Osteoblast (primary cell): ENCODE data around the gene ZNF829. TPM values are rescaled to one million over a fixed set of nuclear protein-coding genes. Genes with fewer than 3 reads are reported as not detected.

Source experiments
- DNase-seq: peaks from one replicate; pipeline ENCODE4 v3.0.0; 2011; ENCODE audit warnings: low spot score, mixed read lengths; ENCODE audit not compliant: insufficient read length; ENCODE audit errors: missing footprints
- H2AFZ ChIP-seq: 2 replicates; pipeline ENCODE4 v1.6.0; 2011; ENCODE audit warnings: mild to moderate bottlenecking, low read length
- H3K27ac ChIP-seq: 2 replicates; pipeline ENCODE4 v1.5.1; 2011; ENCODE audit warnings: mild to moderate bottlenecking, low read depth, low read length, moderate library complexity
- H3K27me3 ChIP-seq: 2 replicates; pipeline ENCODE4 v1.6.0; 2012; ENCODE audit warnings: mild to moderate bottlenecking, control low read depth, inconsistent platforms, low read length, moderate library complexity; ENCODE audit not compliant: insufficient read depth
- H3K36me3 ChIP-seq: 2 replicates; pipeline ENCODE4 v1.5.1; 2011; ENCODE audit warnings: mild to moderate bottlenecking, low read length, control low read depth, moderate library complexity; ENCODE audit not compliant: insufficient read depth
- H3K4me1 ChIP-seq: 2 replicates; pipeline ENCODE4 v1.5.1; 2011; ENCODE audit warnings: mild to moderate bottlenecking, low read length, control low read depth, moderate library complexity; ENCODE audit not compliant: insufficient read depth
- H3K4me2 ChIP-seq: 2 replicates; pipeline ENCODE4 v1.6.0; 2011; ENCODE audit warnings: mild to moderate bottlenecking, low read length; ENCODE audit not compliant: insufficient read depth
- H3K4me3 ChIP-seq: fragments of 200-600 bp; sonication (generic); 3 replicates; pipeline ENCODE4 v1.5.1; 2012; ENCODE audit warnings: mild to moderate bottlenecking, low read length, inconsistent platforms; ENCODE audit not compliant: insufficient read depth
- H3K79me2 ChIP-seq: 2 replicates; pipeline ENCODE4 v1.6.0; 2012; ENCODE audit warnings: mild to moderate bottlenecking, low read length, control low read depth, inconsistent platforms; ENCODE audit not compliant: insufficient read depth
- H3K9me3 ChIP-seq: 2 replicates; pipeline ENCODE4 v1.5.1; 2011; ENCODE audit warnings: low read depth, low read length, control low read depth
- H4K20me1 ChIP-seq: 2 replicates; pipeline ENCODE4 v1.6.0; 2012; ENCODE audit warnings: mild to moderate bottlenecking, low read length, control low read depth; ENCODE audit not compliant: insufficient read depth
- CTCF ChIP-seq: IDR thresholded peaks from 2 replicates; pipeline ENCODE4 v1.5.1; 2011; ENCODE audit warnings: mild to moderate bottlenecking, low read depth, low read length, moderate library complexity; ENCODE audit errors: extremely low read depth
- total RNA-seq: library from RNA; depleted of rRNA; stranded (reverse); fragments of >200 nt; gene quantifications from 2 replicates; pipeline ENCODE4 v1.2.3, GENCODE V29; 2012

ZNF829 gene
- total RNA-seq, 1 donor, result 4.0 TPM

GRCh38 chr19:36939153-36939552, 23.1 kb upstream of the ZNF829 start:
- Histone ChIP-seq H4K20me1 (no peaks in the 10 kb centered on the region), H3K79me2 (no peaks in the 10 kb centered on the region), H3K9me3 (peaks cover 5% of the 10 kb centered on the region), H3K4me2 (no peak overlapping the region), H3K4me3 (no peak overlapping the region), H3K36me3 (peaks cover 30% of the 10 kb centered on the region), H2AFZ (no peak overlapping the region), H3K27ac (no peak overlapping the region), H3K4me1 (no peaks in the 10 kb centered on the region), H3K27me3 (no peaks in the 10 kb centered on the region)
- TF ChIP-seq CTCF, result no peak
- no peak for DNase-seq

GRCh38 chr19:36931684-36932083, 15.6 kb upstream of the ZNF829 start:
- TF ChIP-seq CTCF, result no peak
- no peaks in the 10 kb centered on the region for H4K20me1 ChIP-seq
- H3K79me2 ChIP-seq, result peaks cover 4% of the 10 kb centered on the region
- no peak overlapping the region for H3K4me3 ChIP-seq
- no peaks in the 10 kb centered on the region for H3K27me3 ChIP-seq
- DNase-seq, result no peak
- H3K36me3 ChIP-seq, result peaks cover 13% of the 10 kb centered on the region
- H3K9me3 ChIP-seq, result no peaks in the 10 kb centered on the region
- H3K27ac ChIP-seq, result no peak overlapping the region
- no peak overlapping the region for H2AFZ ChIP-seq
- no peak overlapping the region for H3K4me2 ChIP-seq
- no peaks in the 10 kb centered on the region for H3K4me1 ChIP-seq

- Histone ChIP-seq H3K27me3 (no peaks in the 10 kb centered on the region), H3K36me3 (peaks cover 20% of the 10 kb centered on the region), H3K4me3 (no peak overlapping the region), H3K27ac (no peak overlapping the region), H3K4me1 (peaks cover 7% of the 10 kb centered on the region), H3K79me2 (peaks cover 17% of the 10 kb centered on the region), H4K20me1 (no peaks in the 10 kb centered on the region), H2AFZ (no peak overlapping the region), H3K4me2 (no peak overlapping the region), H3K9me3 (peaks cover 3% of the 10 kb centered on the region)
- DNase-seq, result no peak
- no peak for TF ChIP-seq CTCF
These were observed 2.0 kb upstream of the ZNF829 start for GRCh38 chr19:36918090-36918489.

GRCh38 chr19:36916991-36917390, 900 bp upstream of the ZNF829 start:
- H3K4me3 ChIP-seq, result peak overlapping the region; percentile 81
- no peaks in the 10 kb centered on the region for H3K9me3 ChIP-seq
- no peaks in the 10 kb centered on the region for H4K20me1 ChIP-seq
- peaks cover 14% of the 10 kb centered on the region for H3K36me3 ChIP-seq
- peak; percentile 49 for DNase-seq
- peak overlapping the region; percentile 99 for H2AFZ ChIP-seq
- peaks cover 17% of the 10 kb centered on the region for H3K79me2 ChIP-seq
- peaks cover 7% of the 10 kb centered on the region for H3K4me1 ChIP-seq
- H3K27me3 ChIP-seq, result no peaks in the 10 kb centered on the region
- TF ChIP-seq CTCF, result no peak
- peak overlapping the region; percentile 78 for H3K4me2 ChIP-seq
- H3K27ac ChIP-seq, result peak overlapping the region; percentile 84
